Measurements from ENCODE around the gene RBP3. TPM values are rescaled to one million over a fixed set of nuclear protein-coding genes. Genes with fewer than 3 reads are reported as not detected.

RBP3 gene
- total and polyA plus RNA-seq, 2 donors (not counting 3 experiments of a cell fraction or from before 2014, with no cell fraction given), result not detected

GRCh38 chr10:47310090-47310505, 38.1 kb upstream of the RBP3 start:
- H3K79me2 ChIP-seq (ENCODE audit: control insufficient read depth, insufficient read depth, low read length), result no peaks in the 10 kb centered on the region
- TF ChIP-seq FOS (IDR thresholded peaks at IDR 0.05; ENCODE audit: borderline replicate concordance, insufficient read depth, low read length) (no peak), JUN (IDR thresholded peaks at IDR 0.05; ENCODE audit: borderline replicate concordance, insufficient read depth, insufficient read length, low read depth) (no peak), GATA2 (IDR thresholded peaks at IDR 0.05; ENCODE audit: insufficient read depth, insufficient read length, low read depth, low read length) (no peak), CTCF (IDR thresholded peaks at IDR 0.05; ENCODE audit: extremely low read depth in 1 of 2, insufficient read depth in 1 of 2, low read depth in 1 of 2, low read length in 2 of 2) (no peak), MAX (IDR thresholded peaks at IDR 0.05; ENCODE audit: insufficient read depth, insufficient read length) (no peak), MYC (IDR thresholded peaks at IDR 0.05; ENCODE audit: low read depth, low read length) (no peak), POLR2A (IDR thresholded peaks at IDR 0.05; ENCODE audit: low read depth, low read length) (no peak), EZH2 (IDR thresholded peaks at IDR 0.05; ENCODE audit: borderline replicate concordance, low read depth, low read length, severe bottlenecking) (no peak)
- no peaks in the 10 kb centered on the region for H3K9me1 ChIP-seq (replicated peaks; ENCODE audit: control insufficient read depth, extremely low read depth, insufficient read depth, low read length)
- no peak overlapping the region for H3K4me2 ChIP-seq (ENCODE audit: insufficient read depth, low read length)
- H2AFZ ChIP-seq (ENCODE audit: low read depth, low read length), result no peak overlapping the region
- no peaks in the 10 kb centered on the region for H3K9me3 ChIP-seq (replicated peaks; ENCODE audit: control insufficient read depth, insufficient read depth, low read length)
- no peaks in the 10 kb centered on the region for H4K20me1 ChIP-seq (replicated peaks; ENCODE audit: control insufficient read depth, extremely low read depth, insufficient read depth, low read length)
- no peak overlapping the region for H3K4me3 ChIP-seq (replicated peaks in 1 of 3; ENCODE audit: insufficient read depth in 1 of 3, low read depth in 1 of 3, low read length in 3 of 3)
- no peak overlapping the region for H3K27ac ChIP-seq (ENCODE audit: insufficient read depth, low read depth, low read length)
- BruUV-seq (replicated peaks), result no TSS peak
- ChIA-PET POLR2A (no interaction called here), CTCF (interaction anchor here (4.7 kb wide), 1 partner anchor 262 kb away, joined by 192 read pairs; no protein-coding TSS in a partner anchor)
- no peak overlapping the region for H3K9ac ChIP-seq (replicated peaks; ENCODE audit: extremely low read depth, insufficient read depth, low read length)
- DNase-seq (ENCODE audit: low read depth, low spot score) (no peak), FAIRE-seq (no peak)
- dilution Hi-C loops (cut with MboI; ENCODE audit: extremely low pct_ligation_motif_present, low sequenced_read_pairs) (no loop called here), intact Hi-C loops (cut with micrococcal nuclease) (loop anchor here (5.0 kb wide), 1 partner anchor 318 kb away; no protein-coding TSS in a partner anchor)
- H3K27me3 ChIP-seq (ENCODE audit: control insufficient read depth in 2 of 2, insufficient read depth in 2 of 2, low read length in 2 of 2), result no peaks in the 10 kb centered on the region
- no peaks in the 10 kb centered on the region for H3K36me3 ChIP-seq (ENCODE audit: control insufficient read depth in 2 of 2, extremely low read depth in 1 of 2, insufficient read depth in 2 of 2, low read length in 2 of 2)
- no peaks in the 10 kb centered on the region for H3K4me1 ChIP-seq (ENCODE audit: control insufficient read depth, extremely low read depth, insufficient read depth, low read length)

All from endothelial cell of umbilical vein (primary cell).